HG03280 (cell line): Measurements from ENCODE around the gene YBX1.

Source experiments
- ATAC-seq: cut with Tn5 transposase; IDR thresholded peaks from one replicate; pipeline ENCODE4 v1.9.1; 2021; ENCODE audit warnings: mild to moderate bottlenecking, moderate library complexity; ENCODE audit not compliant: unreplicated experiment

The YBX1 gene

DNA sequence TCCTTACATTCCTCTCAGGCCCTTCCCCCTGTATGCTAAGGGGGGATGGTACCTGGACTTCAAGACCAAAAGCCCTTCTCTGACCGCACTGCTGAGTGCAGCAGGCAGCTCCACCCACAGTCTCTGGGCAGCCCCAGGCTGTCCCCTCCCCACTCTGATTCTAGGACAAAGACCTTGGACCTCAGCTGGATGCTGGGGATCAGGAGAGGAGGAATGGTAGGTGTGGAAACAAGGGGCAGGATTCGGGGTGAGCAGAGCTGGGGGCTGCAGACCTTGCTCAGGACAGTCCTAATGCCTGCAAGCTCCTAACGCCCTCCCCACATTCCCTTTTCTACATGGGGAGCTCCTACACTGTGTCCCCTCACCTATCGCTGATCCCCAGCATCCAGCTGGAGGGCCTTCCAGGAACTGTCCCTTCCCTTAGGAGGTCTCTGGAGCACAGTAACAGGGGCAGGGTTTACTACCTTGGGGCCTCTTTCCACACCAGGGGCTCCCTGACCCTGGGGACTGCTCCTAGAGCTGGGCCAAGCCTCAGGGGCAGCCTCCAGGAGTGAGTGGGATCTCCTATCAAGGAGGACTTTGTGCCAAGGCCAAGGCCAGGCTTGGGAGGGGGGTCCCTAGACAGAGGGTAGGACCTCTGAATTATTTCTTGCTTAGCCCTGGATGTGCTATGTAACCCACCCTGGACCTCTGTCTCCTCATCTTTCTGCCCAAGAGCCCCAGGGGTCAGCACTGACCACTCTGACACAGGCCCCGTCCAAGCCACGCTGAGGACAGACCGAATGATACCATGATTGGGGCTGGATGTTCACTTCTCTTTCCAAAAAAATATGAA, 52.2 kb downstream of the YBX1 start:
- ATAC-seq = no peak

DNA sequence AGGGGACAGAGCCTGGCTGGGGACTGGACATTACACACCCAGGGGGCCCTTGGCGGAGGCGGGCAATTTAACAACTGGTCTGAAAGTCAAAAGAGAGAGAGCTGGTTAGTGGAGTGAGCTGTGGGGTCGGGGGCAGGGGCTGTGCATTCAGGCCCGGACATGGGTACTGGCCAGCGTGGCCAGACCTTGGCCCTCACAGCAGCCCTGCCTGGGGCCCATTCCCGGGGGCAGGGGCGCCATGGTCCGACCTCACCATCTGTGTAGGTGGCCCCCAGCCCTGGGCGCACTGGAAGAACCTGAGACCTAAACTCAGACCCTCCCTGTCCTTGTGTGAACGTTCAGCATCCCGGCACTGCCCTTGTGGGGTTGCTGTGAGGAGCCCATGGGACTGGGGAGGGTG, 52.8 kb downstream of the YBX1 start:
- ATAC-seq = no peak

DNA sequence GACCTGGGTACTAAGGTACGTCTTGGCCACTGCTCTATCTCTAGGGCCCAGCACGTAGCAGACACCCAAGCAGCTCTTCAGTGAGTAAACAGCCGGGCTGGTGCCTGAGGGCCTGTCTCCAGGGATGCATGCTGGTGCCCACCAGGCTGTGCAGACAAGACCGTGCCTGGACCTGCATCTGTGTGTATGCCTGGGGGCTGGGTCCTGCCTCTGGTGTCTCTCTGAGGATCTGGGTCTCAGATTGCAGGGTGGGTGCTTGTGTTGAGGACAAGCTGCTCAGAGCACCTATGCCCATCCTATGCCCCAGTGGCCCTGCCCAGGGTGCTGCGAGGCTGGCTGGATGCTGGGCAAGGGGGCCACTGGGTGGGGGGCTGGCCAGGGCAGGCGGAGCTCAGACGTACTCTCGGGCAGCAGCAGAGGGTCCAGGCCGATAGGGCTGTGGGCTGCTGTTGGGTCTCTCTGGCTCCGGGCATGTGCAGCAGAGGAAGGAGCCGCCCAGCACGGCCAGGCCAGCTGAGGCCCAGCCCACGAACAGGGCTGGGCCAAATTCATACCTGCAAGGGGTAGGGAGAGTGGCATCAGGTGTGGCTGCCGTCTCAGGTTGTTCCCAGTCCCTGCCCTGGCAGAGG, 53.4 kb downstream of the YBX1 start:
- ATAC-seq = no peak

DNA sequence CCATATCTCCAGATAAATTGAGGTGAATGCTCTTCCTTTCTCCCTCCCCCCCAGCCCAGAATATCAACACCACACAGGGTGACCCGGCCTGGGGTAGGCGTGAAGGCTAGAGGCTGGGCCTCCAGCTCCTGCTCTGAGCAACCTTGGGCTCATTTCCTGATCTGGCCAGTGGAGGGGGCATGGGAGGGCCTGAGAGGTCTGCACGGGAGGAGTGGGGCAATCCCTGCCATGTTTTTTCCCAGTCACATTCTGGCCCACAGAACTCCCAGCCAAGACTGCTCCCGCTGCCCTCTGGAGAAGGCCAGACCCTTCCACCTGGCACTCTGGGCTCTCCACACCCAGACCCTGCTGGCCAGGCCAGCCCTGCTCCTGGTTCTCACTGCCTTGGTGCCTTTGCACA, 53.9 kb downstream of the YBX1 start:
- no peak for ATAC-seq

GRCh38 chr1:42736571-42737200, 54.5 kb downstream of the YBX1 start:
- no peak for ATAC-seq

DNA sequence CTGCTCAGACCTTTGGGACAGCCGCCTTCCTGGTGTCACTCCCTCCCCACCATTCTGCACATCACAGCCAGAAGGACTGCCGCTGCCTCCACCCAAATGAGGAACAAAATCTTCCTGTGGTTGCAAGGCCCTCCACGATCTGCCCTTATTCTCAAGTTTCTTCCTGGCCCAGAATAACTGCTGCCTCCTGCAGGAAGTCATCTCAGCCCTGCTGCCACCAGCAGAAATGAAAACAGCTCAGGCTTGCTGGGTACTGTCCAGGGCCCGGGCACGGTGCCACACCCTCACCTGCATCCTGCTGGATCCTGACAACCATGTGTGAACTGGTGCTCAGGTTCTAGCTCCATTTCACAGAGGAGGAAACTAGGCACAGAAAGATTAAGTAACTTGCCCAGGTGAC, 55.0 kb downstream of the YBX1 start:
- ATAC-seq = no peak

DNA sequence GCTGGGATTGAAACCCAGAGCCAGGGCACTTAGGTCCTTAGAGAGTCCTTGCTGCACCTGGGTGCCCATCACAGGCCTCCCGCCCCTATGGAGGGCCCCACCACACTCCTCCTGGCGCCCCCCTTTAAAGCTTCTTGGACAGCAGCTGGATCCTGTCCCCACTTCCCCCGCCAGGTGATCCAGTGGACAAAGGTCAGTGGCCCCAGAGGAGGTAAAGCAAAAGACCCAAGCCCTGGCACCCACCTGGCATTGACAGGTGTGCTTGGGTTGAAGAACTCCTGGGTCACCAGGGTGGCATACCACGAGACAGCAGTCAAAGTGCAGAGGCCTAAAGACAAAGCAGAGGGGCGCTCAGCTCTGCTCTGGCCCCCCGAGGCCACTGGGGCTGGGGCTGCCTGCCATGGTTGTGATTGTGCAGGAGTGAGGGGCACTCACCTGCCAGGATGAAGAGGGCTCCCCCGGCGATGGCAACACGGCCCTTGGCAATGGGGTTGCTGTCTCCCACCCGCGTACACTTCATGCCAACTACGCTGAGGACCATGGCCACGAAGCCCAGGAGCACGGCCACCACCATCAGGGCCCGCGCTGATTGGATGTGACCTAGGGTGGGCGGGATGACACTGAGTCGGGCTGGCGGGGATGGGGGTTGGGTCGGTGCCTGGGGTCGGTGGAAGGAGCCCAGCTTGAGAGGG, 55.9 kb downstream of the YBX1 start:
- no peak for ATAC-seq

- no peak for ATAC-seq
Measured at GRCh38 chr1:42738678-42739226, 56.5 kb downstream of the YBX1 start.

DNA sequence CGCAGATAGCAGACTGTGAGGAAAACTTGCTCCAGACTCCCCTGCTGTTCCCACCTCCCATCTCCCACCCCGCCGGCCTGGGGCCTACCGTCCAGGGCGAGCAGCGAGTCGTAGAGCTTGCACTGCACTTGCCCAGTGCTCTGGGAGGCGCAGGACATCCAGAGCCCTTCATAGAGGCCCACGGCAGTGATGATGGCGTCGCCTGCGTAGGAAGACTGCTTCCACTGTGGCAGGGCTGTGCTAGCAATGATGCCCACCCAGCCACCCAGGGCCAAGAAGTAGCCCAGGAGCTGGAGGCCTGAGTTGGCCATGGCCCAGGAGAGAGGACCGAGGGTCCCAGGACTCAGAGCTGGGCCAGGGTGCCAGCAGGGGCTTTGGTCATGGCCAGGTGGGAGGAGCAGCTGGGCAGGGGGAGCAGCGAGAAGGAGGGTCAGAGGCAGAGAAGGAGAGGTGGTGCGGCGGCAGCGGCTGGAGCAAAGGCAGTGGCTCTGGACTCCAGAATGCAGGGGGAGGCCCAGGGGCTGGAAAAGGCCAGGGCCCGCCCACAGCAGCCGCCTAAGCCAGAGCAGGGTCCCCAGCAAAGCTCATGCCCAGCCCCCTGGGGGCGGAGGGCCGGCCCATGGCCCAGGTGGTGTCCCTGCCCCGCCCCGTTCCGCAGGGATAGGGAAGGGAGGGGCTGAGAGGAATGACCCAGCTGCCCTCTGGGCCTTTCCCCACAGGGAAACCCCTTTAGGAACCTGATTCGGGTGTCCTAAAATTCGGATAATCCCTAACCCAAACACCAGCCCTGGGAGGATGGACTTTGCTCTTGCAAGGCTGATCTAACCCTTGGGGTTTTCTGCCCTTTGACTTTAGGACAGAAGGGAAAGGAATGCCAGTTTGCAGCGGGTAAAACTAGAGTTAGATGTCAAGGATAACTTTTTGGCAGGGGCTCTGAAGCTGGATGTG, 57.8 kb downstream of the YBX1 start, which contains the start of gene CLDN19:
Gene CLDN19, minus strand, starts transcription at position 484 of the 948 bp plus-strand sequence. Its CDS starts 173 bp downstream, at position 311.
- ATAC-seq = no peak

- no peak for ATAC-seq
Measured at GRCh38 chr1:42740851-42741580, 58.8 kb downstream of the YBX1 start.

- no peak for ATAC-seq
Measured at GRCh38 chr1:42741706-42742105, 59.5 kb downstream of the YBX1 start.

GRCh38 chr1:42742141-42742540, 59.9 kb downstream of the YBX1 start:
- ATAC-seq = no peak

- ATAC-seq = no peak
Measured at GRCh38 chr1:42742617-42743316, 60.5 kb downstream of the YBX1 start.

GRCh38 chr1:42743317-42744147, 61.3 kb downstream of the YBX1 start:
- ATAC-seq = no peak

DNA sequence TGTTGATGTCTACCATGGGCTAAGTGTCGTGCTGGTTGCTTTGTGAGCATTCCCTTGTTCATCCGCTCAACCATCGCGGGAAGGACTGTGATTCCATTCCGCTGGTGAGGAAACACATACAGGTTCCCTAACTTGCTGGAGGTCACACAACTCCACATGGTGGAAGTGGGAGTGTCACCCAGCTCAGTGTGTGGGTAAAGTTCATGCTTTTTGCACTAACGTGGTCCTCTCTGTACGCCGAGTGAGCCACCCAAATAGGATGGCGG, 61.9 kb downstream of the YBX1 start:
- no peak for ATAC-seq

DNA sequence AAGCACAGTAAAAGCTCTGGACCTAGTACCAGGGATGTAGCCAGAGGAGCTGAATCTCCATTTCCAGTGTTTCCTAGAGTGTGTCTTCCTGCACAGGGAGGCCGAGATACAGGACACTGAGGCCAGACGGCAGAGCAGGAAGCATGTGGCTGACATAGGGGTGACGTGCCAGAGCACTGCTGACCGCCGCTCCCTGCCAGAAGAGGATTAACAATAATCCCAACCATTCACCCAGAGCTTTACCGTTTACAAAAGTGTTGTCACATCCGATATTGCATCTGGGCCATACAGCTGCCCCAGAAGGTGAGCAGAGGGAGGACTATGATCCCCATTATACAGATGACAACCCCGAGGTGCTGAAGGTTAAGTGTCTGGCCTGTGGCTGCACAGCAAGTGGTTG, 63.6 kb downstream of the YBX1 start:
- no peak for ATAC-seq

GRCh38 chr1:42746436-42747105, 64.4 kb downstream of the YBX1 start:
- no peak for ATAC-seq

DNA sequence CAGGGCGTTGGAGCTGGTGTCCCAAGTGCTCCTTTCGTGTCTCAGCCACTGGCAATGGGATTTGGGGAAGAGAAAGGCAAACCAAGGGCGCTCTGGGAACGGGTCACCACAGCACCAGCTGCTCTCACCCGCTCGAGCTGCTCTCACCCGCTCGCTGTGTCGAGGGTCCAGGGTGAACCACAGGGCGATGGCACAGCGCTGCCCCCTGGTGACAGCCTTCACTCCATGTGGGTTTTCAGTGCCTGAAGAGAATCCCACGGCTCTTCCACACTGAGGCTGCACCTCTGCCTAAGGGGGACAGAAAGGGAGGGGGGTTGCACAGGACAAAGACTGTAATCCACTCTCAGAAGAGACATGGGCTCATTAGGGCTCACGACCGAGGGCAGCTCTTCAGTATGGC, 64.9 kb downstream of the YBX1 start:
- no peak for ATAC-seq
